NCI-H446 (cell line): ENCODE measurements around the gene DTD1.
A peak's percentile ranks its signal among the peaks of the same experiment; 100 is the strongest.

Experiments used
- DNase-seq, 2 experiments: peaks; one replicate each; lab custom pipeline; 2025; lab: John Stamatoyannopoulos, UW

The DTD1 gene

DNA sequence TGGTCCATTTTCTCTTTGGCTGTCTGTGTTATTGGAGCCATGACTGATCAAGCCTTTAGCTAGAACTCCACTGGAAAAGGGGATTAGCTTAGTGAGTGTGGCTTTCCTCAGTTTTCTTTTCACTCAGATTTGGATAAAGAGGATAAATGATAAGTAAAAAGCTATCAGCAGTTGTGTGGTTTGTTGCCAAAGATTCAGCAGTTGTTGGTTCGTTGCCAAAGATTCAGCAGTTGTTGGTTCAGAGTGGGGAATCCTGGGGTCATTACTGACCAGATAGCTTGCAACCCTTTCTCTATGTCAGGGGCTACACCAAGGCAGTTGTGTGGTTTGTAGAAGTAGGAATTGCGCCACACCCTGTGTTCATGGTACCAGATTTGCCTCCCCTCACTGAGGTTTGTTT, 118.1 kb downstream of the DTD1 start:
- DNase-seq, result no peak

DNA sequence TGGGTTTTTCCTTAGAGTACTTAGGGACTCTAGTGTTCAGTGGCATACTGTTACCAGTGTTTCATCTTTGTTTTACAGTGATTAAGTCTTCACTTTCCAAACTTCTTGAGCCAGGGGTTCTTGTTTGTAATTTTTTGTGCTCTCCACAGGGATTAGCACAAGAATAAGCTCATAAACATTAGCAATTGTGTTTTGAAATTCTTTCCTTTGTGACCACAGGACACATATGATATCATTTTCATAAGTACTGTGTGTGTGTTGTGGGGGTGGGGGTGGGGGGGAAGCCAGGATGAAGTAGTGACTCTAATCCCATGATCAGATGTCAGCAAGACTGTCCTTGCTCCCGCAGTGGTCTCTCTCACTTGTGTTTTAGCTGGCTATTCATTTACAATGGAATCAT, 124.3 kb downstream of the DTD1 start:
- DNase-seq, result no peak

DNA sequence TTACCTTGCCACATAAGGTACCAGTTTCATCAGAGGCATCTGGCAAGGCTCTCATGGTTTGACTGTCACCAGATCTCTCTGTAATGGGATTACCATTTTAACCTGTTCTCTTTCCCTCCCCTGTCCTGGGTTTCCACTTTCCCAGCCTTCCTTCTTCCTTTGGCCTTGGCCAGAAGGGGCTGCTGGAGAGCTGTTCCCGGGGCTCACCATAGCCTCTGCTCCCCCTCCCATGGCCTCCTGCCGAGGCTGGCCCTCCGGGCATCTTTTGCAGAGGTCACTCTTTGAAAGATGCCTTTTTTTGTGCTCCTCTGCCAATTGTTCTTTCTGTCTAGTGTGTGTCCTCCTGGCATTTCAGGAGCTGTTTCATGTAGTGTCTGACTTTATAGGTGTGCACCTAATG, 125.0 kb downstream of the DTD1 start:
- no peak for DNase-seq

DNA sequence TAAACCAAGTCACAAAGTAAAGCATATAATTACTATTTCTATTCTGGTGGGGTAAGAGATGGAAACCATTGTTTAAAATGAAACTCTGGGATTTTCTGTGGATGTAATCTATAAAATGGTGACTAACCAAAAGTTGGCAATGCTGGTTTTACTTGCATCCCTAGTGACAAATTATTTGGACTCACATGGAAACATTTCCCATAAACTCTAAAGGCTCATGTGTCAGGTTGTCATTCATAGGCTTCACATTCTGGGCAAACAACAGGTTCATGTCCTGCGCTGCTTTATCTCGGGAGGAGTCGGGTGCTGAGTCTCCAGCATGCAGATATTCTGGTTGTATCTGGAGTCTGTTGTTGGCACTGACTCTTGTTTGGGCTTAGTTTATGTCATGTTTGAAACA, 127.7 kb downstream of the DTD1 start:
- no peak for DNase-seq

DNA sequence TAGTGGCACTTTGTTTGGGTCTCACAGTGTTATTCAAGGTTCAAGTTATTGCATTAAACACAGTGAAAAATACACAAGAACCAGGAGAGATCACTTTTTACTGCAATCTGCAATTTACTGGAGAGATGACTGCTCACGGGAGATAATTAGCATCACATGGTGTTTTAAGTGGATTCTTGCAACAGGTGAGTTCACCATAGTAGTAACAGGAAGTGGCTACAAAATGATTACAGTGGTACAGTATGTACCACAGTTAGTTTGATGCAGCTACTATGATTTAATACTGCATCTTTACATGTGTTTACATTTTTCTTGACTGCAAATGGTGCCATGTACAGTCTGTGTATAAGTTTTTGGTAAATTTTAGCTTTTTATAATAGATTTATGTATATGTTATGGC, 129.2 kb downstream of the DTD1 start:
- DNase-seq, result no peak

DNA sequence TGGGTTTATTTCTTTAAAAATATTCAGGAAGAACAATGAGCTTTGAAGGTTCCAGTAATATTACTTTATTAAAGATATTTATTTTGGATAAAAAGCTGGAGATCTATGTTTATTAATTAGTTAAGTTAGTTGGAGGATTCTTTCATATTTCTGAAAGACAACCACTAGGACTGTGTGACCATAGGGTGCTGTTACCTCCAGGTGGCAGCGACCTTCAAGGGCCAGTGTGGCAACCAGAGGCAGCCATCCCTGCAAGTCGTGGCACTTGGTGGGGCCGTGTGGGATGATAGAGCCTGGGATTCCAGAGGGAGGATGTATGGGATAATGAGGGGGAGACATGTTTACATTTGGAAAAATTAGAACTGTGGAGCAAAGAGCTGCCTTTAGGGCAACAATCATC, 130.3 kb downstream of the DTD1 start:
- DNase-seq, result no peak

DNA sequence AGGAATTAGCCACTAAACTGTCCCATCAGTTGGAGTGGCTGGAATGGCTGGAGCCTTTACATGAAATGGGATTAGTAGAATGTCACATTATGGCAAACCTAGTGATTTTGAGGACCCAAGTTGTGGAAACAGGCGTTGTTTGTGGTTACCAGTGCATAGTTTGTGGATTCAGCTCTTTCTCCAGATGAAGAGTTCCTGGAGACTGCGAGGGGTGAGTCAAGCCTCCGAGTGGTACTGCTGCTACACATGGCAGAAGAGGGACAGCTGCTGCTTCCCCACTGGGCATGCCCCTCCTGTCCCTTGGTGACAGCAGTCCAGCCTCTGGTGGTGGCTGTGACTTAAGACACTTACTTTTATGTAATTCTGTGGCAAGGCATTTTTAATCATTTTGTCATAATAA, 131.6 kb downstream of the DTD1 start:
- no peak for DNase-seq

DNA sequence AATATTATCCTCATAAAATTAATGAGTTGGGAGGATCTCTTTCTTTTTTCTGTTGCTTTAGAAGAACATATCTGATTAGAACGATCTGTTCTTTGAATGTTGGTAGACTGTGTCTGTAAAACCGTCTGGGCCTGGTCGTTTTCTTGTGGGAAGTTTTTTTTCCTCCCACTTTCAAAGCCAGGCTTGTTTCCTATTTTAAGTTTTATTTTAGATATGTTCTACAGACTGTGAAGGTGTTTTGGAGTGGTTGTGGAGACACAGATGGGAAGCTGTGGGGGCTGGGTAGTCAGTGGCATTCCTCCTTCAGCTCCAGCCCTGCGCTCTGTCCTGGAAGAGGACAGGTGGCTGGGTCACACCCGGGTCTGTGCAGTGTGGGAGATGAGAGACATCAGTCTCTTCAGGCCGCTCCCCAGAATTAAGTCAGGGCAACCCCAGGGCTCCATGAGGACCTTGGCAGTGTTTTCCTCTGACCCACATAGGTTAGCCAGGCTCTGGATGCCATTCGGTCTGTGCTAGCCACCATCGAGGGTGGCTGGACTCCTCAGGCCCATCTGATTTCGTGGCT, 133.8 kb downstream of the DTD1 start:
- DNase-seq, result no peak

DNA sequence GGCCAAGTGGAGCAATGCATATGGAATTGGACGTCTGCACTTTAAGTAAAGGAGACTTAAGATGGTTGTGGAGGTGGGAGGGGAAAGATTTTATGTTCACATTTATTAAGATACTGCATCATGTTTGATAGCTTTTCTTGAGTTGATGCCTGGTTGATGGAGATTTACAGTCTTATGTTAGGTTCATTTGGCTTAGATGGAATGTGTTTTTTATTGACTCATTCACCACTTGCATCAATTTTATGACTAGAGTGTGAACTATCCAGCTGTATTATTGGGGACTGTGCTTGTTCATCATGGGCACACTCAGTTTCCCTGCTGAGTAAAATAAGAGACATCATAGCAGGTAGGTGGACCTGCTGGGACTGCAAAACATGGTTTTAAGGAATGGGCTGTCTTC, 134.5 kb downstream of the DTD1 start:
- no peak for DNase-seq

DNA sequence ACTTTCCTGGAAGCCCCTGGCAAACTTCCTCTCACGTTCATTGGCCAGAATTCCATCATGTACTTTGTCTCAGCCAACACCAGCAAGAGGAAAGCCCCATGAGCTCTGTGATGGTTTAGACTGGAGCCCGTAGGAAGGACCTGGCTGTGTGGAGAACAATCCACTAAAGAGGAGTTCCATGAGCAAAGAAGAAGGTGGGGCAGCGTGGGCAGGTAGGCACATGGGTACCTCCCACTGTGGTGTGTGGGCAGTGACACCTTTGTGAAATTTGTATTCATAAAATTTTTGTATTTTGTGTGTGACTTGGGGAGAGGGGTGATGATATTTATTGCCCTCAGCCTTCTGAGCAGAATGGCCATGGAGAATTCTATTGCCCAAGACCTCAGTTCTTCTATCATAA, 136.2 kb downstream of the DTD1 start:
- DNase-seq, result no peak

DNA sequence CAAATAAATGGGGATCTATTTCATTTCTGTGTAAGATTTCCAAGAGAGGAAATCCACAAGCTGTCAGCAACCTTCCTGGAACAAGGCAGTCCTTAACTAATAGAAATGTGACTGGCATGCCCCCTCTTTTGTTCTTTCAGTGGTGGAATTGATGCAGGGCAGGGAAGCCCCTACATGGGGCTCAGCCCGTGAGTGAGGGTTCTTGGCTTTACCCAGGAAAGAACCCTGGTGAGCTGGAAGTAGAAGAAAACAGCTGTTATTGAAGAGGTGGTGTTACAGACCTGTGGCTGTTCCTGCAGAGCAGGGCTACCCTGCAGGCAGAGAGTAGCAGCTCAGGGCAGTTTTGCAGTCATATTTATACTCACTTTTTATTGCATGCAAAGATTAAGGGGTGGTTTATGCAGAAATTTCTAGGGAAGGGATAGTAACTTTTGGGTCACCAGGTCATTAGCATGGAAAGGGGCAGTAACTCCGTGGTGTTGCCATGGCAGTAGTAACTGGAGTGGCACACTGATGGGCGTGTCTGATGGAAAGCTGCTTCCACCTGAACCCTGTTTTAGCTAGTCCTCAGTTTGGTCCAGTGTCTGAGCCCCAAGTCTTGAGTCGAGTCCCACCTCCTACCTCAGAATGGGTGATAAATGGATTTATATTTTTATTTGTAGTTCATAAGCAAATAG, 137.1 kb downstream of the DTD1 start:
- no peak for DNase-seq

DNA sequence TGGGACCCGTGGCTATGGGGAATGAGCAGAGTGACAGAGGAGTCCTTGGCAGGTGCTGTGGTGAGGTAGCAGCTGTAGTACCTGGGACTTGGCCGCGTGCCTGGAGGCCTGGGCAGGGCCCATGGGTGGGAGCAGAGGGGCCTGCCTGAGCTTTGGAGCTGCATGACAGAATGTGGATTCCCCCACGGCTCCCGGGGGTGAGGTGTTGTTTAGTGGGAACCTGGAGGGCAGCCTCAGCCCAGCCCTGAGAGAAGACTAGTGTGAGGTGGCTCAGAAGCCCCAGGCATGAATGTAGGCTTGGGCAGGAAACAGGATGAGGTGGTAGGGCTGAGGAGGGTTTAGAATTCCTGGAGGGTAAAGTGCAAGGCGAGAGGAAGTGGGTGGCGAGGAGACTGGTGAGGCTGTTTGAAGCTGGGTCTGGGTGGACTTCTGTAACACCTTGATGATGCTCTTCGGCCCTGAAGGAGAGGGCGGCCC, 139.2 kb downstream of the DTD1 start:
- no peak for DNase-seq

DNA sequence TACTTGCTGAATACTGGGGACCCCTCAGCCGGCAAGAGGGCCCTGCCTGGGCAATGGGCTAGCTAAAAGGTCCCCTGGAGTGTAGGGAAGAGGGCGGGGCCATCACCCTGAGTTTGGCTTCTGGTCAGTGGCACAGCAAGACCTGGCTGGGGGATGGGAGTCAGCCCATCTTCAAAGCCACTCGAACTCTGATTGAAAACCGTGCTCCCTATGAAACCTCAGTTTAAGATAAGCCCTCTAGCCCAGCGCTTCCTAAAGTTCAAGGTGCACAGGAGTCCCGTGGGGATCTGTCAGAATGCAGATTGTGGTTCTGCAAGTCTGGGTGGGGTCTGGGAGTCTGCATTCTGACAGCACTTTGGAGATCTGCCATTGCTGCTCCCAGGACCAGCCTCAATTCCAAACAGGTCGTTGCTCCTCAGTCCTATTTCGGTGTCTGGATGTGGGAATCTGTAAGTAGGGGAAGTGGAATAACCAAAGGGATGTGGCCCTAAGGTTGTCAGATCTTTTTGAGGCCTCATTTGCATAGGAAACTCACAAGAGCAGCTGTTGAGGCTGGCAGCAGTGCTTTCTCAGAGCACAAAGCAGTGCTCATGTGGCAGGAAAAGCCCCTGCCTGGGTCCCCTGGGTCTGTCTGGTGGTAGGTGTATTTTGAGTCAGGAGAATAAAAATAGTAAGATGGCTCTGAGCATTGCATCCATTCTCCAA, 140.5 kb downstream of the DTD1 start:
- peak in 1 of 2 experiments; percentile 36 for DNase-seq

DNA sequence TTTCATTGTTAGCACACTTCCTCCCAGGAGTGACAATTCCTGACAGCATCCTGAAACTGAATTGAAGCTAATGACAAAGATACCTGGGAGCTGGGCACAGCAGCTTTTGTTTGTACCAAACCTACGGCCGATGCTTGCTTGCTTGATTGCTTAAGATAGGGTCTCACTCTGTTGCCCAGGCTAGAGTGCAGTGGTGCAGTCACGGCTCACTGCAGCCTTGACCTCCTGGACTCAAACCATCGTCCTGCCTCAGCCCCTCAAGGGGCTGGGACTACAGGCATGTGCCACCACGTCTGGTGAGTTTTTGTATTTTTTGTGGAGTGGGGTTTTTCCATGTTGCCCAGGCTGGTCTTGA, 141.0 kb downstream of the DTD1 start:
- DNase-seq, result no peak

DNA sequence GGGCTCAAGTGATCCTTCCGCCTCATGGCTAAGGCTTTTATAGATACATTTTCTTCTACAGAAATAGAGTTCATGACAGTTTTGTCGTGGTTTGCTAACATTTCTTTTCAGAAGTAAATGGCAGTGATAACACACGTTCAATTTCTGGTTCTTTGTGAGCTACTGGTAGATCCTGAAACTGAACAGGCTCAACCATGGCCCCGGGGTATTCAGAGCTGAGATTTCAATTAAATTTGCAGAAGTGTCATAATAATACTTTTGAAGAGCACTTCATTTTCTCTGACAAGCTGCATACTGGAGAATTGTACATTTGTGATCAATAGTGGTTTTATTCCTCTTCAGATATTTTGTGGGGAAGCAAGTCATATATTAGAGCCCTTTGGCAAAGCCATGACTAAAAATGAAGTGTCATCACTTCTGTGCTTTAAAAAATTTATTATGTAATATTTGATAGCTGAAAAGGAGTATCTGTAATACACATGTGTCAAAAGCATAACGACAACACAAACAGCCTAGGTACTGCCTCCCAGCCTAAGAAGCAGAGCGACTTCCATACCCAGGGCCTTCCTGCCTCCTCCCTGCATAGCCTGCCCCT, 141.5 kb downstream of the DTD1 start:
- no peak for DNase-seq

DNA sequence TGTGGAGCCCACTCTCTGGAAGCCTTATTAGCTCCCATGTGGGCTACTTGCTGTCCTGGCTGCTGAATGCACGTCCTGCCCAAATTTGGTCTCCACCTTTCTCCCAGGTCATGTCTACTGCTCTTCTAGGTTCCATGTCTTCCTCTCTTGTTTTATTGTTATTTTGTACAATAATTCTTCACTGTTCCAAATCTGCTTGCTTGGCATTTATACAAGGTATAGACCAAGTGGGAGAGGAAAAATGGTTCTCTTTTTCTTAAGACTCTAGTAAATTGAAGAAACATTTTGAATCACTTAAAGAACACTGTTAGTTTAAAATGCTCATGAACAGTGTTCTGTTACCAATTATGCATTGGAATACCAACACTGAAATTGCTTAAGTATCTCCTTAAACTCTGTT, 144.1 kb downstream of the DTD1 start:
- DNase-seq, result no peak

DNA sequence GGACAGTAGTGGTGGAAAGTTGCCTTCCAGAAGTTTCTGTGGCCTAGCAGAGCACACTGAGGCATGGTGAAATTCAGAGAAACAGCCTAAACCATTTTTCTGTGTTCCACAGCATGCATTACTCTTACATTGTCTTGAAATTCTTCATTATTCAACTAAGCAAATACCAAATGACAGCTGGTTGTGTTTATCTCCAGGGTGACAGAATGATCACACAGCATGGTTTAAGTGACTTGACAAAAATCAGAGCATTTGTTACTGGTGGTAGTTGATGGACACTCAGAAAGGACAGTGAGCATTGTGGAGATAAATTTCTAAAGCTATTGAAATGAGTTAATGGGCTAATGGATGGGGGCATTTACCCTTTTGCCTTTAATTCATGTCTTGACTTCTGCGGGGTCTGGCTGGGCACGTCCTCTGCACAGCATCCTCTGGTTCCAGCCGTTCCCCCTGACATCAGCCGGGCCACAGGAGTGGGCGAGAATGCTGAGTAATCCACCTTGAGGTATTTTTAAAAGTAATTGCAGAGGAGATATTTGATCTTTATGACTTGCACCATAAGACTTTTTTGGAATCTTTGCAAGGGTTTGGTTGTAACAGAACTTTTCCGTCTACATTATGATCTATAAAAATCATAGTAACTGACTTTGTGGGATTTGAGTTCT, 146.8 kb downstream of the DTD1 start:
- no peak for DNase-seq

DNA sequence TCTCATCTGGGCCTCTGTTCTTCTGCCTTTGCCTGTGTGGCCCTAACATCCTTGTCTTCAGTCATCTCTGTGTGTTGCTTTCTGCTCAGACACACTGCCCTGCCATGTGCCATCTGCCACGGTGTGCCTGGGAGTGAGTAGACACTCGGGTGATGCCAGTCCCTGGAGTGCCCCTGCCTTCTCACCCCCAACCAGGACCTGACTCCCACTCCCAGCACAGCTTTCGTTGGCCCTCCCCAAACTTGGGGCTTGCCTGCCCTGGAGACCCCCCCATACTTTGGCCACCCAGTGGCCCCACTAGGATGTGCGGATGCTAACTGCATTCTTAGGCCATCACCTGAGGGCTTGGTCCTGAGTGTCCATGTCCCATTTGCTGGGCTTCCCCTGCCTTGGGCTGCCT, 149.3 kb downstream of the DTD1 start:
- DNase-seq, result no peak

DNA sequence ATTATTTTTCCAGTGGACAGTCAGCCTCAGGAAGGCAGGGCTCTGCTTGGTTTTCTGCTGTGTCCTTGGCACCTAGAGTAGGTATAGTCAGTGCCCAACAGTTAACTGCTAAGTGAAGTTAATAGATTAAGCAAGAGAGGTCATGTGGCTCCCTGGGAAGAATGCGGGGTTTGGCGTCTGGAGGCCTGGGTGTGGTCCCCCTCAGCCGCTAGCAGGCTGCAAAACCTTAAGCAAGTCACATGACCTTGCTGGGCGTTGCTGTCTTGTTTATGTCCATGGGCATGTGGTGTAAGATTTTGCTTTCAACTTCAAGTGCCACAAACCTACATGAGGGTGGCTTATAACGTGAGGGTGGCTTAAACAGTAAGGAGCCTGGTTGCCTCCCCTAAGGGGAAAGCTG, 150.2 kb downstream of the DTD1 start:
- DNase-seq, result no peak

DNA sequence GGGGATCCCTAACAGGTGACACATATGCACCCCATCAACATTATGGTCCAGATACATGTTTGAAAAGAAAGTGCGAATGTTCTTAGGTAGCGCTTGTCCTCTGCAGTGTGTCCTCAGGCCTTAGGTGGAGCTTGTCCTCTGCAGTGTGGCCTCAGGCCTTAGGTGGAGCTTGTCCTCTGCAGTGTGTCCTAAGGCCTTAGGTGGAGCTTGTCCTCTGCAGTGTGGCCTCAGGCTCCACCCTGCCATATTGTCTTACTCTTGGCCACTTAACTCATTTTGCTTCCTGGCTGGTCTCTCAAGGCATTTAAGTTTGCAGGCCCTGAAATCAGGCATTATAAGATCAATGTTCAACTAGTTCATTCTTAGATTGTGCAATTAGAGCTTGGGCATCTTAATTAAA, 151.0 kb downstream of the DTD1 start:
- no peak for DNase-seq

DNA sequence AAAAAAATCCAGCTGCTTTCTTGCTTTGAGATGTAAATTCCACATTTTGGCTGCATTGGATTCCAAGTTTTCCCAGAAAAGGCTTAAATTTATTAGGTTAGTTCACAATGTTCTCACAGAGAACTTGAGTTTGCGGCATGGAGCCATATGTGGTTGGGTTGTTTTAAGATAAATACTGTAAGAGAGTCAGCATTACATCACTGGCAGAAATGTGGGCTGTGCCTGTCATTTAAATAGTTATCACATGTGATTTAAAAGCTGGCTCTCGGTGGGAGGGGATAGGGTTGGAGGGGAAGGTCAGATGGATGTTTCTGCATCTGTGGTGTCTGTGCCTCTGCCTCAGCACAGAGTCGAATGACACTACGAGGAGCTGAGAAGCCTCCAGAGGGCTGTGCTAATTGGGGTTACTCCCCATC, 151.9 kb downstream of the DTD1 start:
- DNase-seq, result no peak

DNA sequence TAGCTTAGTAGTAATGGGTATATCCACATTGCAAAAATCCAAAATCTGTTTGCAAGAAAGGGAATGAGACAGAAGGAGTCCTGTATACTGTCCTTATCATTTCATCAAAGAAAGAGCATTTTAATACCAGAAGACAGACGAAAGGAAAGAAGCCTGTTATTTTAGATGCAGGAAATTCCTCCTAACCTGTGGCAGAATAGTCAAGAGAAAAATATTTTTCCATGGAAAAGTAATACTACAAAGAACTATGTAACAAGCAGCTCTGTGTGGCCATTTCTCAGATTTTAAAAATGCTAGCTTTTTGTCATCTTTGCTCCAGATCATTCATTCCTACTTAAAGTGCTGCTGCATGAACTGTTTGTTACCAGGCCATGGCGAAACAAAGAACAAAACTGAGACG, 152.9 kb downstream of the DTD1 start:
- no peak for DNase-seq

DNA sequence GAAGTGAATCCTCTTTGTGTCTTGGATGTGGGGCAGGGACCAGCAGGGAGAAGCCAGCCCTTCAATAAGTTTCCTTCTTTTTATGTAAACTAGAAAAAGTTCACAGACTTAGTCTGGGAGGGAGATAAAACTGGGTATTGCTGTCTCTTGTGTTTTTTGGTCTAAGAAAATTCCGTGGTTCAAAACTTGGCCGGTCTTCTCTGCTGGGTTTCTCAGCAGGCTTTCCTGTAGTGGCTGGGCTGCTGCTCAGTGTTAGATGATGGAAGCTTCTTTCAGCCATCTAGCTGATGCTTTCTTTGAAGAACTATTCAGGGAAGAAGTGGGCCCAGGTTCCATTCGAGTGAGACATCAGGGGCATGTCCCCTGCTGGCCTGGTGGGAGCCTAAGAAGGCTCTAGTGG, 155.0 kb downstream of the DTD1 start:
- DNase-seq, result no peak
